ENCODE data around the gene DNAJB7.
"Not testable (repeated sequence)": the region's sequence is repeated elsewhere in the genome, so short reads cannot be mapped to it uniquely, and the experiment has no call there.

The DNAJB7 gene

DNA sequence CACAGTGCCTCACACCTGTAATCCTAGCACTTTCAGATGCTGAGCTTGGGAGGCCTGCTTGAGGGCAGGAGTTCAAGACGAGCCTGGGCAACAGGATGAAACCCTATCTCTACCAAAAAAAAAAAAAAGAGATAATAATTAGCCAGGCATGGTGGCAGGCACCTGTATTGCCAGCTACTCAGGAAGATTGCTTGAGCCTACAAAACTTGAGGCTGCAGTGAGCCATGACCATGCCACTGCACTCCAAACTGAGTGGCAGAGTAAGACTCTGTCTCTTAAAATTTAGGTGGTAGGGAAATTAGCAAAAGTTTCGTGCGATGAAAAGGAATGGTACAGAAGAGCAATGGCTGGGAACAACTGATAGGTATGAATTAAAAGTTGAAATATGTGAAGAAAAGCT, 23.4 kb downstream of the DNAJB7 start:
- no peak for DNase-seq

DNA sequence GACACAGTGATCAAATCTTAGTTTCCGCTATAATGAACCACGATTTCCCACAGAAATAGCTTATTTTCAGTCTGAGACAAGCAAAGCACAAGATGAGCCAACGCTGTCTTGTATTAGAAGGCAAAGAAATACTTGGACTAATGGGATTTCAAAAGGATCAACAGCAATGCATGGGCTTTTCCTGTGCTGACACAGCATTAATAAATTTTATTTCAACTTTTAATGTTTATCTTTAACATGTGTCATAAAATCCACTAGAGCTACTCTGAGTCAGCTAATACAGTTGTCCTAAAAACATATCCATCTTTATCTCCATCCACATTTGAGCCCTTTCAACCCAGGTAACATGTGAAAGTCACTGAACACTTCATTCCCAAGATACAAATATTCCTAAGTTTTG, 27.3 kb downstream of the DNAJB7 start:
- no peak for DNase-seq

- DNase-seq, result no peak
Measured at GRCh38 chr22:40829131-40829530, 32.8 kb downstream of the DNAJB7 start.

- no peak for DNase-seq
Measured at GRCh38 chr22:40826984-40827741, 34.8 kb downstream of the DNAJB7 start.

DNA sequence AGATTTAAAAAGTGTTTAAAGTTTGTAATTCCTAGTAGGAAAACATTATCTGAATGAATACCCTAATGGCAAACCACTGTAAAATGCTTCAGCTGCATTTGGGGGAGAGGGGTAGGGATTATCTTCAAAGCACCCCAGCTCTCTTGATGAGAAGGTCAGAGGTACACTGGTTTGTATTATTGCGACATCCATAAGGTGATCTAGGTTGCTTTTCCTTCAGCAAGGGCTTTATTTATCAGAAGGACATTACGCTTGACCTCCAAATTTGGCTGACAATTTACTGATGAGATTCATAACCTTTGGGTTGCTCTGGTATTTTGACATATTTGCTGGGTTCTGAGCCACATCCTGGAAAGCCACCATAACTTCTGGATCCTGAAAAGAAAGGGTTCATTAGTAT, 35.6 kb downstream of the DNAJB7 start:
- not testable (repeated sequence) for DNase-seq

GRCh38 chr22:40823426-40823825, 38.5 kb downstream of the DNAJB7 start:
- DNase-seq, result no peak

GRCh38 chr22:40819599-40820140, 42.2 kb downstream of the DNAJB7 start:
- DNase-seq, result peak; percentile 30

DNA sequence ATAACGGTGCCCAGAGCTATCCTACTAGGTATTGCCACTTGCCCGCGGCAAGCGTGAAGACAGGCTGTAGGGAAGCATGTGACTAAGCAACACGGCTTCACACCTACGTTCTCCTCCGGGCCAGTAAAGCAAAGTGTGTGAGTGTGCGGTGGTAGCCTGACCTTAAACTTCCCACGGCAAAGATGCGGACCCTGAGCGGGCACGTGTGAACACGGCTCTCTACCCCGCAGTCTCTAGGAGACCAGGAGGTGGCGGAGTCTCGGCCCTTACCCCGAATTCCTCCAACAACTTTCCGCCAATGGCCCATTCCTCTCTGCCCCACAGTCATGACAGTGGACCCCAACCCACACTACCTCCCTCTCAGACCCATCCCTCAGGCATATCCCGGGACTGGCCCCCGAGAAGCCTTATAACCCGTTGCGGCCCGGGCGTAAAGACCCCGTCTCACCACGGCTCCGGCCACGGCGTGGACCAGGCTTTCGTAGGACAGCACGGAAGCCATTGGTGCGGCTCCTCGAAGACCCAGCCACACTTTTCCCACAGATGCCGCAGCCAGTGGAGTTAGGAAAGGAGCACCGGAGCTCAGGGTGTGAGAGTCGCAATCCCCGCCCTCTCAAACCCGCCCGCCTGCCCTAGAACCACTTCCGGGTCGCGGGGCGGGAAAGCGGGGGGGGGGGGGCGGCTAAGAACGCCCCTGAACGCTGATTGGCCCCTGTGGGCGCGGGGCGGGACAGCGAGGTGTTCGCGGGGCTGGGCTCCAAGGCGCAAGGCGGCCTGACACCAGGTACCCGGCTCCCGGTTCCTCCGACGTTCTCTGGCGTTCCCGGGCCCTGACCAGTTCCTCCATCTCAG, 42.9 kb downstream of the DNAJB7 start, which contains the start of gene SLC25A17:
Gene SLC25A17 (minus strand): TSS at position 600 of the 852 bp plus-strand sequence. CDS start 98 bp downstream, at position 502.
- DNase-seq, result peak; percentile 47

DNA sequence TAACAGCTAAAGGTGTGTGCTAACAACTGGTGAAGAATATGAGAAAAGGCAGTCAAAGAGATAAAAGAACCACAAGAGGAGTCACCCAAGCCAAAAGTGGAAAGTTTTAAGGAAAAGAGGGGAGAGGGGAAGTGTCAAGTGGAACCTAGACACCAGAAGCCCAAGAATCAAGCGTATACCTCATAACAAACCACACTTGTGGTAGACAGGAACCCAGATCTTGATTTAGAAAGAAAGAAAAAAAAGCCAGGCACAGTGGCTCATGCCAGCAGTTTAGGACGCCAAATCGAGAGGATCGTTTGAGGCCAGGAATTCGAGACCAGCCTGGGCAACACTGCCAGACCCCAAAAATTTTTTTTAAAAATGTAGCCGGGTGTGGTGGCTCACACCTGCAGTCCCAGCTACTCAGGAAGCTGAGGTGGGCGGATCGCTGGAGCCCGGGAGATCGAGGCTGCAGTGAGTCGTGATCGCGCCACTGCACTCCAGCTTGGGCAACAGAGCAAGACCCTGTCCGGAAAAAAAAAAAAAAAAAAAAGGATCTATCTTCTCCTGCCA, 43.6 kb downstream of the DNAJB7 start:
- no peak for DNase-seq

DNA sequence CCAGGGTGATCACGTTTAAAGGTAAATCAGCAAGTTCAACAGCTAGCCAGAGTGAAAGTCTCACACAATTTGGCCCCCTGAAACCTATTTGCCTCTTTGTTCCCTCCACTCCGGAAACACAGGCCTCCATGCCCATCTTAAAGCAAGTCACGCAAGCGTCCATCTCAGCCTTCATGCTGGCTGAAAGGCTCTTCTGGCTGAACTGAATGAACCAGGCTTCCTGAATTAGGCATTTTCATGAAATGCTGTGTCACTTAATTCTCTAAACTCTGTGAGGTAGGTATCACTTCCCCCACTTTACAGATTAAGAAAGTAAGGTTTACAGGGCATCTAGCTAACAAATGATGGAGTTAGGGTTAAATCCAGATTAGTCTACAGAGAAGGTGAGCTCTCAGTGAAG, 44.2 kb downstream of the DNAJB7 start:
- no peak for DNase-seq

GRCh38 chr22:40813912-40814315, 48.0 kb downstream of the DNAJB7 start:
- DNase-seq, result no peak

Data from NCI-H524 treated with DMSO at 0.1 percent for 48 hours (cell line).